Bone marrow (tissue), 2 donors: ENCODE measurements around the gene SURF2.
A peak's percentile ranks its signal among the peaks of the same experiment; 100 is the strongest.

ENCODE experiments used
- DNase-seq, 2 donors: peaks; one replicate each; lab custom pipeline; 2025; lab: John Stamatoyannopoulos, UW

Gene SURF2

GRCh38 chr9:133401588-133401987, 45.2 kb downstream of the SURF2 start:
- DNase-seq: no peak

GRCh38 chr9:133402689-133403088, 46.3 kb downstream of the SURF2 start:
- no peak for DNase-seq

GRCh38 chr9:133403766-133404453, 47.6 kb downstream of the SURF2 start:
- peak in 1 of 2 donors; percentile 3 for DNase-seq

- DNase-seq: no peak
These were observed 48.2 kb downstream of the SURF2 start for GRCh38 chr9:133404454-133405002.

GRCh38 chr9:133405508-133406438, 49.4 kb downstream of the SURF2 start:
- DNase-seq: no peak

GRCh38 chr9:133406480-133407307, 50.3 kb downstream of the SURF2 start:
- peak; percentile 41 to 53 for DNase-seq

- no peak for DNase-seq
These were observed 51.7 kb downstream of the SURF2 start for GRCh38 chr9:133408042-133408441.
